ENCODE results near the gene PTPRN2. TPM values are rescaled to one million over a fixed set of nuclear protein-coding genes. Genes with fewer than 3 reads are reported as not detected.

PTPRN2 gene
- total and polyA plus RNA-seq, 8 donors, result 4.9 to 136 (median 46.8) TPM

DNA sequence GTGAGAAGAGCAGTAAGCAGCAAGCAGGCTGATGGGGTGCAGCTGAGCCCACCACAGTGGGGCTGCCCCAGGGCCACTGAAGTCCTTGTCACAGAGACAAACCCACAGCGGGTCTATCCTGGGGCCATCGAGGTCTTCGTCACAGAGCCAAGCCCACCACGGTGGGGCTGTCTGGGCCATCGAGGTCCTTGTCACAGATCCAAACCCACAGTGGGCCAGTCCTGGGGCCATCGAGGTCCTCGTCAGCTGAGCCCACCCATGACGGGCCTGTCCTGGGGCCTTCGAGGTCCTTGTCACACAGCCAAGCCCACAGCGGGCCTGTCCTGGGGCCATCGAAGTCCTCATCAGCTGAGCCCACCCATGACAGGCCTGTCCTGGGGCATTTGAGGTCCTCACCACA lies 700.9 kb downstream of the PTPRN2 start:
- Histone ChIP-seq H3K9me3 (peaks cover 0 to 16% (median 5%) of the 10 kb centered on the region in 4 donors), H3K4me3 (no peak overlapping the region), H3K27me3 (peaks cover 0 to 3% (median 0%) of the 10 kb centered on the region in 3 donors), H3K27ac (no peak overlapping the region), H3K4me1 (no peaks in the 10 kb centered on the region), H3K36me3 (peaks cover 0 to 7% (median 0%) of the 10 kb centered on the region in 4 donors)
- WGBS, 5 donors, result 81 to 87% (median 85%) methylated on average over 9 to 11 of the region's 11 CpGs
- intact Hi-C loops (cut with DNase I; ENCODE audit: low total_unique reads), result no loop called here
- no peak for TF ChIP-seq POLR2AphosphoS5 (IDR thresholded peaks at IDR 0.05)
- no peak for TF ChIP-seq POLR2A (IDR thresholded peaks at IDR 0.05)
- no peak for TF ChIP-seq EP300 (IDR thresholded peaks at IDR 0.05)
- TF ChIP-seq, protein P1, sequence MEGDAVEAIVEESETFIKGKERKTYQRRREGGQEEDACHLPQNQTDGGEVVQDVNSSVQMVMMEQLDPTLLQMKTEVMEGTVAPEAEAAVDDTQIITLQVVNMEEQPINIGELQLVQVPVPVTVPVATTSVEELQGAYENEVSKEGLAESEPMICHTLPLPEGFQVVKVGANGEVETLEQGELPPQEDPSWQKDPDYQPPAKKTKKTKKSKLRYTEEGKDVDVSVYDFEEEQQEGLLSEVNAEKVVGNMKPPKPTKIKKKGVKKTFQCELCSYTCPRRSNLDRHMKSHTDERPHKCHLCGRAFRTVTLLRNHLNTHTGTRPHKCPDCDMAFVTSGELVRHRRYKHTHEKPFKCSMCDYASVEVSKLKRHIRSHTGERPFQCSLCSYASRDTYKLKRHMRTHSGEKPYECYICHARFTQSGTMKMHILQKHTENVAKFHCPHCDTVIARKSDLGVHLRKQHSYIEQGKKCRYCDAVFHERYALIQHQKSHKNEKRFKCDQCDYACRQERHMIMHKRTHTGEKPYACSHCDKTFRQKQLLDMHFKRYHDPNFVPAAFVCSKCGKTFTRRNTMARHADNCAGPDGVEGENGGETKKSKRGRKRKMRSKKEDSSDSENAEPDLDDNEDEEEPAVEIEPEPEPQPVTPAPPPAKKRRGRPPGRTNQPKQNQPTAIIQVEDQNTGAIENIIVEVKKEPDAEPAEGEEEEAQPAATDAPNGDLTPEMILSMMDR (IDR thresholded peaks at IDR 0.05), result no peak
- no peak for DNase-seq

DNA sequence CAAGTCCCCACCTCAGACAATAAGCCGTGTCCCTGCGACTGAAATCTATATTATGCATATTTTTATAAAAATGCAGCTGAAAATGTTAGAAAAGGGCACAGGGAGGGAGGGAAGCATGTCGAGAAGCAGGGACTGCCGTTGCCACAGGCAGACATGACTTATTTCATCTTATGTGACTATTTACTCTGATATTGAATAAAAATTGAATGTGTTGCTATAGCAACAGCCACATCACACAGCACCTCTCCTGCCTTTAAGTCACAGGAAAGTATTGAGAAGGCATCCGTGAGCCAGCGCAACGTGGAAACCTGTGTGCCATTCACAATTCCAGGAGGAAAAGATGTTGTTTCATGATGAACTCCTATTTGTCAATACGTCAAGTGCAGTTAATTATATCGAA lies 701.4 kb downstream of the PTPRN2 start:
- Histone ChIP-seq H3K4me3 (no peak overlapping the region), H3K4me1 (no peaks in the 10 kb centered on the region), H3K36me3 (peaks cover 0 to 7% (median 0%) of the 10 kb centered on the region in 4 donors), H3K9me3 (peaks cover 0 to 16% (median 5%) of the 10 kb centered on the region in 4 donors), H3K27ac (no peak overlapping the region), H3K27me3 (no peaks in the 10 kb centered on the region)
- no peak for DNase-seq
- TF ChIP-seq POLR2A (IDR thresholded peaks at IDR 0.05) (no peak), EP300 (IDR thresholded peaks at IDR 0.05) (no peak)
- intact Hi-C loops (cut with DNase I; ENCODE audit: low total_unique reads), result no loop called here
- WGBS, 5 donors, result 75 to 86% (median 80%) methylated on average over 9 of the region's 9 CpGs

DNA sequence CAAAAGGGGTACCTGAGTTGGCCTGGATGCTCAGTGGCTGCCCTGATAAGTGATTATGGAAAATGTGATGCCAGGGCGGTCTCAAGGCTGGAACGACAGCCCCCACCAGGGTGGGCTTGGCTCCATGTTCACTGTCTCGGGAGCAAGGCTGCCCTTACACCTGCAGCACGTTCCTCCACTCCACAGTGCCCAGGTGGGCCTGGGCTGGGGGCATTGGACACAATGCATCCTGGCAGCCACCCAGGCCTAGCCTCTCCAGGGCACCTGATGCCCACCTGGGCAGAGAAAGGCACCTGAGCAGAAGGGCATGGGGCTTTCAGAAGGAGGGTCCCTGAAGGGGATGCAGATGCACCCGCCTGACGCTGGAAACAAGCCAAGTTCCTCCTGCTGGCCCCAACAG lies 702.5 kb downstream of the PTPRN2 start:
- Histone ChIP-seq H3K27me3 (no peaks in the 10 kb centered on the region), H3K4me3 (no peak overlapping the region), H3K27ac (no peak overlapping the region), H3K9me3 (peaks cover 0 to 16% (median 5%) of the 10 kb centered on the region in 4 donors), H3K4me1 (no peaks in the 10 kb centered on the region), H3K36me3 (peaks cover 0 to 7% (median 0%) of the 10 kb centered on the region in 4 donors)
- DNase-seq, result no peak
- intact Hi-C loops (cut with DNase I; ENCODE audit: low total_unique reads), result no loop called here
- TF ChIP-seq, protein P1 (IDR thresholded peaks at IDR 0.05), result no peak
- TF ChIP-seq POLR2AphosphoS5 (IDR thresholded peaks at IDR 0.05) (no peak), POLR2A (IDR thresholded peaks at IDR 0.05) (no peak), EP300 (IDR thresholded peaks at IDR 0.05) (no peak)
- WGBS, 5 donors, result 74 to 87% (median 83%) methylated on average over 6 of the region's 6 CpGs

DNA sequence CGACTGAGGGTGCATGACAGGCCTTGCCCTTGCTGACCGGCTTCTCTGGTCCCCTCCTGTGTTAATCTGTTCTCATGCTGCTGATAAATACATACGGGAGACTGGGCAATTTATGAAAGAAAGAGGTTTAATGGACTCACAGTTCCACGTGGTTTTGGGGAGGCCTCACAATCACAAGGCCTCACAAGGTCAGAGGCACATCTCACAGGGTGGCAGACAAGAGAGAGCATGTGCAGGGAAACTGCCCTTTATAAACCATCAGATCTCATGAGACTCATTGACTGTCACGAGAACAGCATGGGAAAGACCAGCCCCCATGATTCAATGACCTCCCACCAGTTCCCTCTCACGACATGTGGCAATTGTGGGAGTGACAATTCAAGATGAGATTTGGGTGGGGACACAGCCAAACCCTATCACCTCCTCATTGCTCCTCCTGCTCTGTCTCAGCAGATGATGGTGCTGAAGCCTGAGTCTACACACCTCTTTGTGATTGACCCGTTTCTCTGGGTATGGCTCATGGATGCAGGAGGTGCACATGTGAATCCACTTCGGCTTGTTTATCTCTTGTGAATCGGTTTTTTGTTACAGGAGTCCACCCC lies 703.1 kb downstream of the PTPRN2 start:
- 84 to 91% (median 87%) methylated on average over 9 of the region's 9 CpGs for WGBS, 5 donors

More for the DNA sequence above, 703.1 kb downstream of the PTPRN2 start:
- H3K4me1 ChIP-seq, result no peaks in the 10 kb centered on the region
- DNase-seq, result no peak
- no peaks in the 10 kb centered on the region for H3K27me3 ChIP-seq
- H3K9me3 ChIP-seq, result peaks cover 0 to 16% (median 5%) of the 10 kb centered on the region in 4 donors
- intact Hi-C loops (cut with DNase I; ENCODE audit: low total_unique reads), result no loop called here
- TF ChIP-seq EP300 (IDR thresholded peaks at IDR 0.05) (no peak), POLR2AphosphoS5 (IDR thresholded peaks at IDR 0.05) (no peak), POLR2A (IDR thresholded peaks at IDR 0.05) (no peak)
- TF ChIP-seq, protein P1 (IDR thresholded peaks at IDR 0.05), result no peak
- H3K27ac ChIP-seq, result no peak overlapping the region
- peaks cover 0 to 7% (median 0%) of the 10 kb centered on the region in 4 donors for H3K36me3 ChIP-seq
- no peak overlapping the region for H3K4me3 ChIP-seq
